ENCODE data around the gene DGKH.

The DGKH gene

DNA sequence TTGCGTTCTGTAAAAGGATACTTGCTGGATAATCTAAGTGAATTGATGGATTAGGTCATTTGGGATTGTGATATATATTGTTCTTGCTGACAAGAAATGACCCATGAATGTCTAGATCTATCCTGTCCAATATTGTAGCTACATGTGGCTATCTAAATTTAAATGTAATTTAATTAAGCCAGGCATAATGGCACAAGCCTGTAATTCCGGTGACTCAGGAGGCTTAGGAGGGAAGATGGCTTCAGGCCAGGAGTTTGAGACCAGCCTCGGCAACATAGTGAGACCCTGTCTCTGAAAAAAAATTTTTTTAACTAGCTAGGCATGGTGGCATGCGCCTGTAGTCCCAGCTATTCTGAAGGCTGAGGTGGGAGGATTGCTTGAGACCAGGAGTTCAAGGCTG, 184.2 kb downstream of the DGKH start:
- H3K27ac ChIP-seq = no peak overlapping the region
- TF ChIP-seq, protein P1, sequence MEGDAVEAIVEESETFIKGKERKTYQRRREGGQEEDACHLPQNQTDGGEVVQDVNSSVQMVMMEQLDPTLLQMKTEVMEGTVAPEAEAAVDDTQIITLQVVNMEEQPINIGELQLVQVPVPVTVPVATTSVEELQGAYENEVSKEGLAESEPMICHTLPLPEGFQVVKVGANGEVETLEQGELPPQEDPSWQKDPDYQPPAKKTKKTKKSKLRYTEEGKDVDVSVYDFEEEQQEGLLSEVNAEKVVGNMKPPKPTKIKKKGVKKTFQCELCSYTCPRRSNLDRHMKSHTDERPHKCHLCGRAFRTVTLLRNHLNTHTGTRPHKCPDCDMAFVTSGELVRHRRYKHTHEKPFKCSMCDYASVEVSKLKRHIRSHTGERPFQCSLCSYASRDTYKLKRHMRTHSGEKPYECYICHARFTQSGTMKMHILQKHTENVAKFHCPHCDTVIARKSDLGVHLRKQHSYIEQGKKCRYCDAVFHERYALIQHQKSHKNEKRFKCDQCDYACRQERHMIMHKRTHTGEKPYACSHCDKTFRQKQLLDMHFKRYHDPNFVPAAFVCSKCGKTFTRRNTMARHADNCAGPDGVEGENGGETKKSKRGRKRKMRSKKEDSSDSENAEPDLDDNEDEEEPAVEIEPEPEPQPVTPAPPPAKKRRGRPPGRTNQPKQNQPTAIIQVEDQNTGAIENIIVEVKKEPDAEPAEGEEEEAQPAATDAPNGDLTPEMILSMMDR (IDR thresholded peaks at IDR 0.05) = no peak
- no peak for TF ChIP-seq ZFX (IDR thresholded peaks at IDR 0.05; ENCODE audit: borderline replicate concordance)

DNA sequence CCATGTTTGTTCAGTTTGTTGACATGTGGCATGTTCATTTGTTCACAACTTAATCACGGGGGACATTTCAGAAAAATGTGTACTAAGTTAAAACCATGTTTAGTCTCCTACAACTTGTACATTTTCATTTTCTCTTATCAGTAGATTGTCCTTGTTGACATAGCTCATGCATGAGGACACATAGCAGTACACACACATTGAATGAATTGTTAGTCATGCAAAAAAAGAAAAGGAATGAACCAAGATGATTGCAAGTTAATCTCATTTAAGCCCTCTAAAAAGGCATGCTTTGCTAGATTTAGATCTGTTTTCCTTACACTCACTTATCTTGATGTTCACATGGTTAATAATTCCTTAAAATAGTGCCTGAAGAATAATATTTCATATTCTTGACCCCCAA, 185.3 kb downstream of the DGKH start:
- TF ChIP-seq, protein P1 (IDR thresholded peaks at IDR 0.05) = no peak
- TF ChIP-seq ZFX (IDR thresholded peaks at IDR 0.05; ENCODE audit: borderline replicate concordance) = no peak

DNA sequence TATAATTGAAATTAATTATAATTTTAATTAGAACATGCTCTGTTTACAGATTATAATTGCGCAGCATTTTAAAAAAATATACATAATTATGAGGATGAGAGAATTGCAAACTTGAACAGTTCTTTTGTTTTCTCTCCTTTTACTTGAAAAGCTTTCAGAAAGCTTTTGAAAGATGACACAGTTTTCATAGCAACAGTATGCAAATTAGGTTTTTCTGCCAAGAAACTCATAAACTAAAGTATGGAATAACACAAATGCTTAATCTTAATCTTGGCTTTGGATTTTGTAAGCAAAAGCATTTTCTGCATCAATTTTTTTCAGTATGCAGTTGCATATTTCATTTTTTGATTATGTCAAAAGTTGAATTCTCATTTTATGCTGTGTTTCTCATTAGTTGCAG, 190.7 kb downstream of the DGKH start:
- TF ChIP-seq, protein P1 (IDR thresholded peaks at IDR 0.05) = no peak
- no peak for TF ChIP-seq ZFX (IDR thresholded peaks at IDR 0.05; ENCODE audit: borderline replicate concordance)
- H3K27ac ChIP-seq = no peak overlapping the region

More for the DNA sequence above, 185.3 kb downstream of the DGKH start:
- H3K27ac ChIP-seq = no peak overlapping the region

DNA sequence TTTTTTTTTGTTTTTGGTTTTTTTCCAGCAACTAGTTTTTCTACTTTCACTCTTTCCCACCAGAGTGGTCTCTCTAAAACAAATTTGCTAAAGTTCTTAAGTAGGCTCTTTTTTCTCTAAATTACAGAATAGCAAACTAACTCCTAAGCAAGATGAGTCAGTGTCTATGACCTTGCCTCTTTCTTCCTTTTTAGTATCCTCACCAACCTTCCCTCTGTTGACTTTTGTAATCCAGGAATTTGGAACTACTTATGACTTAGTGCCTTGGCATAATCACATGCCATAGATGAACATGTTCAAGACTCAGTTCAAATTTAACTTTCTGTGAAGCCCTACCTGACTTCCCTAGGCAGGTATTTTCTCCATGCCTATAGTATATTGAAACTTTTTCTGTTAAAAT, 191.2 kb downstream of the DGKH start:
- no peak overlapping the region for H3K27ac ChIP-seq
- TF ChIP-seq ZFX (IDR thresholded peaks at IDR 0.05; ENCODE audit: borderline replicate concordance) = no peak
- TF ChIP-seq, protein P1 (IDR thresholded peaks at IDR 0.05) = no peak

DNA sequence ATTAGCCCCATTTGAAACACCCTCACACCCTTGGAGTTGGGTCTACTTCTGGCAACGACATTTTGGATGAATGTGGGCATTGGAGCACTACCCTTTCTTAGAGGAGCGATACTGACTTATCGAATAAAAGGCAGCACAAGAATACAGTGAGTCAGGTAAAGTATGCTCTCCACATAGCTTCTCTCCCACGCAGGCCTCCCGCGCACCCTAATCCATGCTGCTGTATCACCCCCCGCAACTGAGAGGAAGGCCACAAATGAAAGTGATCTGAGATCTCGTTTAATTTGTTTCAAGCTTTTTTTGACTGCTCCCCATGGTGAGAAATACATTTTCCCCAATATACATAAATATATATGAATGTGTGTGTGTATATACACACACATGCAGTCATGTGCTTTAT, 198.1 kb downstream of the DGKH start:
- TF ChIP-seq, protein P1 (IDR thresholded peaks at IDR 0.05) = no peak
- TF ChIP-seq ZFX (IDR thresholded peaks at IDR 0.05; ENCODE audit: borderline replicate concordance) = no peak

DNA sequence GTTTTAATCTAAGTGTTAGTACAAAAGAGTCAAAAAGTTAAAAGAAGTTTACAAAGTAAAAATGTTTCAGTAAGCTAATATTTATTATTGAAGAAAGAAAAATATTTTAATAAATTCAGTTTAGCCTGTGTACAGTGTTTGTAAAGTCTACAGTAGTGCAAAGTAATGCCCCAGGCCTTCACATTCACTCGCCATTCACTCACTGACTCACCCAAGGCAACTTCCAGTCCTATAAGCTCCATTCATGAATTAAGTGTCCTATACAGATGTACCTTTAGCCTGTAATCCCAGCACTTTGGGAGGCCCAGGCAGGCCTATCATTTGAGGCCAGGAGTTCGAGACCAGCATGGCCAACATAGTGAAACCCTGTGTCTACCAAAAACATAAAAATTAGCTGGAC, 199.4 kb downstream of the DGKH start:
- H3K27ac ChIP-seq = no peak overlapping the region
- TF ChIP-seq, protein P1 (IDR thresholded peaks at IDR 0.05) = no peak
- TF ChIP-seq ZFX (IDR thresholded peaks at IDR 0.05; ENCODE audit: borderline replicate concordance) = no peak

More for the DNA sequence above, 198.1 kb downstream of the DGKH start:
- no peak overlapping the region for H3K27ac ChIP-seq

DNA sequence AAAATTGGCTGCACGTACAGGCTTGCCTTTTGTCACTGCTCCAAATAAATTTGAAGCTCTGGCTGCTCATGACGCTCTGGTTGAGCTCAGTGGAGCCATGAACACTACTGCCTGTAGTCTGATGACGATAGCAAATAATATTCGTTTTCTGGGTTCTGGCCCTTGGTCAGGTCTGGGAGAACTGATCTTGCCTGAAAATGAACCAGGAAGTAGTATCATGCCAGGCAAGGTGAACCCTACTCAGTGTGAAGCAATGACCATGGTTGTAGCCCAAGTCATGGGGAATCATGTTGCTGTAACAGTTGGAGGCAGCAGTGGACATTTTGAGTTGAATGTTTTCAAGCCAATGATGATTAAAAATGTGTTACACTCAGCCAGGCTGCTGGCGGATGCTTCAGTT, 207.4 kb downstream of the DGKH start:
- H3K27ac ChIP-seq = no peak overlapping the region
- TF ChIP-seq, protein P1 (IDR thresholded peaks at IDR 0.05) = no peak
- TF ChIP-seq ZFX (IDR thresholded peaks at IDR 0.05; ENCODE audit: borderline replicate concordance) = no peak
